CD4-positive, alpha-beta T cell treated with Interleukin-10 for 1 hour (primary cell): Measurements from ENCODE around the gene C6.

Experiments used
- DNase-seq: peaks from one replicate; pipeline ENCODE4 v3.0.0-alpha.2; 2020

Gene C6

GRCh38 chr5:41115281-41115680 lies 98.1 kb downstream of the C6 start:
- DNase-seq, result no peak

- no peak for DNase-seq
Observed at GRCh38 chr5:41112486-41113455, 100.6 kb downstream of the C6 start.

GRCh38 chr5:41109186-41109585 lies 104.1 kb downstream of the C6 start:
- DNase-seq, result no peak

- DNase-seq, result no peak
Observed at GRCh38 chr5:41102341-41102740, 111.0 kb downstream of the C6 start.

- DNase-seq, result no peak
Observed at GRCh38 chr5:41097642-41098041, 115.7 kb downstream of the C6 start.

- no peak for DNase-seq
Observed at GRCh38 chr5:41095324-41096101, 117.8 kb downstream of the C6 start.

- DNase-seq, result no peak
Observed at GRCh38 chr5:41094871-41095270, 118.5 kb downstream of the C6 start.

- DNase-seq, result no peak
Observed at GRCh38 chr5:41093803-41094202, 119.5 kb downstream of the C6 start.
